Mucosa of stomach (tissue), 1 donor: ENCODE measurements around the gene ZIC1.

ENCODE experiments used
- H3K27me3 ChIP-seq: one replicate; pipeline ENCODE4 v1.7.0; 2013; ENCODE audit warnings: mild to moderate bottlenecking, low read length; ENCODE audit not compliant: control insufficient read depth, insufficient read depth
- H3K36me3 ChIP-seq: one replicate; pipeline ENCODE4 v1.7.0; 2013; ENCODE audit warnings: low read length; ENCODE audit not compliant: control insufficient read depth, insufficient read depth
- H3K4me1 ChIP-seq: one replicate; pipeline ENCODE4 v1.7.0; 2013; ENCODE audit warnings: mild to moderate bottlenecking, low read length; ENCODE audit not compliant: control insufficient read depth, insufficient read depth
- H3K4me3 ChIP-seq: one replicate; pipeline ENCODE4 v1.7.0; 2013; ENCODE audit warnings: low read length
- H3K9ac ChIP-seq: one replicate; pipeline ENCODE4 v1.7.0; 2013; ENCODE audit warnings: mild to moderate bottlenecking, low read length, moderate library complexity
- H3K9me3 ChIP-seq: one replicate; pipeline ENCODE4 v1.7.0; 2013; ENCODE audit warnings: mild to moderate bottlenecking, low read length, moderate library complexity; ENCODE audit not compliant: control insufficient read depth
- donor health status: Pancreatic carcinoma.

ZIC1 gene

DNA sequence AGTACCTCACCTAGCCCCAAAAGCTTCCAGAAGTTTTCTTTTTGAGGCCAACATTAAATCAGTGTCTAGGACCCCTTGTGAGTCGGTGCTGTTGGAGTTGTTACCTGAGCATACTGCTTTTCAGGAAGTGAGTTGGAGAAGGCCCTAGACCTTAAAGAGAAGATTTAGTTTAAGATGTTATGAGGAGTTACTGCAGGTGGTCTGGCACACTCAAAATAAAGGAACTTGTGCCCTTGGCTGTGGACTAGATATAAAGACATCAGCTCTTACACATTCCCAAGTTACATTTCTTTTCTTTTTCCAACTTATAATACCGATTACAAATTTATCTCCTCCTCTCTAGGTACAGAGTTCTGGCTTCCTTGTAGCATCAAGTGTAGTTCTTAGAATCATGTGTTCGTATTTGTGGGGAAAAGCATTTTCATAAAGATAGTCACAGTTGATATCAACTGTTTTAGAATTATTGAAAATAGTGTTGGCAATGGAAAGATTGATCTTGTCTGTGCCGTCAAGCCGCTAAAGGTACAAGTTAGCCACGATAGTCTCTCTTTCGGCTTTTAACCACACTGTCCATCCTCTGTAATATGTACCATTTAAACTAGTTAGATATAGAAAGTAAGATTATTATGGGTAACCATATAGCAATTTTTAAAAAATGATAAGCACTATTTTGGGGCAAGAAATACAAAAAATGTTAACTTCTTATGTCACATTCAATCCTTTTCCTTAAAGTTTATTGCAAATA, 8.6 kb downstream of the ZIC1 start:
- Histone ChIP-seq H3K27me3 (peaks cover 88% of the 10 kb centered on the region), H3K9me3 (peaks cover 2% of the 10 kb centered on the region), H3K9ac (no peak overlapping the region), H3K4me1 (peaks cover 7% of the 10 kb centered on the region), H3K36me3 (no peaks in the 10 kb centered on the region), H3K4me3 (no peak overlapping the region)

DNA sequence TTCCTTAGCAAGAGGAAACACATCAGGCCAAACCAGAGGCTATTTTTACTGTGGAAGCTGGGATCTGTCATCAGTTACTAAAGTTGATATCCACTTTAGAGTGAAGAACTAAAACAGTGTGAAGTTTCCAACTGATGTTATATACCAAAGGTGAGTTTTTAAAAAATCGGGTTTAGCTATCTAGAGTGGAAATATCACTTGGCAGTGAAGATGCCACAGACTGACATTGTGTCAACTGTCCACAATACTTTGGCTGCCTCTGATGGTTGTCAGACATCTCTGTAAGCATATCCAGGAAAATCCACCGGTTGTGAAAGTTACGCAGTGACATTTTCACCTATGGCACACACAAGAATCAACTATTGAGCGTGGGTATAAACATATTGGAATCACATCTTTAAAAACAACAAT, 9.2 kb downstream of the ZIC1 start:
- Histone ChIP-seq H3K9me3 (no peaks in the 10 kb centered on the region), H3K4me3 (no peak overlapping the region), H3K36me3 (no peaks in the 10 kb centered on the region), H3K9ac (no peak overlapping the region), H3K4me1 (peaks cover under 1% of the 10 kb centered on the region), H3K27me3 (peaks cover 88% of the 10 kb centered on the region)

GRCh38 chr3:147418808-147419701, 9.9 kb downstream of the ZIC1 start:
- Histone ChIP-seq H3K9me3 (no peaks in the 10 kb centered on the region), H3K4me3 (no peak overlapping the region), H3K4me1 (no peaks in the 10 kb centered on the region), H3K36me3 (no peaks in the 10 kb centered on the region), H3K27me3 (peaks cover 90% of the 10 kb centered on the region), H3K9ac (no peak overlapping the region)

GRCh38 chr3:147419781-147420224, 10.6 kb downstream of the ZIC1 start:
- no peak overlapping the region for H3K9ac ChIP-seq
- H3K27me3 ChIP-seq = peaks cover 90% of the 10 kb centered on the region
- H3K4me3 ChIP-seq = no peak overlapping the region

DNA sequence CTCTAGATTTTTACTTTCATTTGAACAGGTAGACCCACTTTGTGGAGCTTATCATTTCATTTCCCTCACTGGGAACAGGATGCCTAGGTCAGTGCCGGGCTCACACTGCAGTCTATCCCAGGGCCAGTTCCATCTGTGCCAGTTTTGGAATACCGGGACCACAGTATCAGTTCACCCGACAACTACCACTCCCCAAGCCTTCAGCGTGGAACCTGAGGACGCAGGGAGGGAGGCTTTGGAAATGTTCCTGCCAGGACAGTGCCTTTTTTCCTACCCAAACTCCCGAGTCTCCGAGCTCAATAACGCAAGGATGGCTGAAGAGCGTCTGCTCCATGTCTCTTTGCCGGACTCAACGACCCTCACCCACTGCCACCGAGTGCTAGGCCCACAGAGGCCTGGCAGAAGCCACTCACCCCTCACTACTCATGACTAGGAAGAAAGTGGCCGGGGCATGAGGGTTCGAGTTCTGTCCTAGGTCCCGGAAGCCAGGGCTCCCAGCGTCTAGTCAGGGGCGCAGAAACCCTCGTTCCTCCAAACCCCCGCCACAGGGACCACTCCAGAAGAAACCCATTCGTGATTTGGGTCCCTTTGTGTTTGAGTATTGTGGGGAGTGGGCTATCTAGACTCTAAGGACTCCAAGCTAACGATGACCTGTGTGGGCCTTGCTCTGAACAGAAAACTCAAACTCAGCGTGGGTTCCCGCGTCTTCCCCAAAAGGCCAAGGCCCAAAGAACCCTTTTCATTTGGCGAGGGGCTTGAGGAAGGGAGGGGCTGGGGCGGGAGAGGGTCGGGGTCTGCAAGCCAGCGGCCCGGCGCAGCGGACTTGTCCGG, 11.4 kb downstream of the ZIC1 start:
- no peak overlapping the region for H3K4me3 ChIP-seq
- H3K36me3 ChIP-seq = no peaks in the 10 kb centered on the region
- no peaks in the 10 kb centered on the region for H3K4me1 ChIP-seq
- H3K27me3 ChIP-seq = peaks cover 86% of the 10 kb centered on the region
- H3K9ac ChIP-seq = no peak overlapping the region
- H3K9me3 ChIP-seq = no peaks in the 10 kb centered on the region

More at GRCh38 chr3:147419781-147420224, 10.6 kb downstream of the ZIC1 start:
- Histone ChIP-seq H3K4me1 (no peaks in the 10 kb centered on the region), H3K36me3 (no peaks in the 10 kb centered on the region), H3K9me3 (no peaks in the 10 kb centered on the region)

DNA sequence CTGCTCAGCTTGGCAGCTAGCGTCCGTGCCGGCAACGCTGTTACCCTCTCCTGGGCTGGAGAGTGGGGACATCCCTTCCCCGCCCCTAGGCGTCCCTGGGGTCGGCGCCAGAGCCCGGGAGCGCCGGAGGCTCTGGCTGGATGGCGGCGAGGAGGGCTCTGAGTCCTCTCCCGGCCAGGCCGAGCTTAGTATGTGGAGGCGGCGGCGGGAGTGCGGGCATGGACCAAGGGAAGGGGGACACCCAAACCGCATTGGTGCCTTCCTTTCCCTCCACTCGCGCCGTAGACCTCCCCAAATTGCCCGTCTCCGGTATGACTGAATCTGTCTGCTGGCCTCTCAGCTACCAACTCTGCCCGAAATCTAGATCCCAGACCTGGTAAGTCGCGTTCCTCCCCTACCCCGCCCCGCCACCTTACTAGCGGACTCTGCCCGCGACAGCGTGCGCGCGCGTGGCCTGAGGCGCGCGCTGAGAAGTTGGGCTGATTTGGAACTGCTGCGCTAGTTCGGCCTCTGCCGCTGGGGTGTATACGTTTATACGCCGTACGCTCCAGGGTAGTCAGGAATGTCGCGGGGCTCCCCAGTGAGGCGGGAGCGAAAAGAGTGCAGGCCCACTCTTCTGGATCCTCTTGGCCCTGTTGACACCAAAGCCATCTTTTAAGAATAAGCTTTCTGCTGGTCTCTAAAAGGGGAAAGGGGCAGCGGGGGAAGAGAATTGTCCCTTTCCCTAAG, 12.2 kb downstream of the ZIC1 start:
- H3K4me1 ChIP-seq = no peaks in the 10 kb centered on the region
- no peak overlapping the region for H3K9ac ChIP-seq
- no peaks in the 10 kb centered on the region for H3K36me3 ChIP-seq
- no peaks in the 10 kb centered on the region for H3K9me3 ChIP-seq
- H3K27me3 ChIP-seq = peaks cover 80% of the 10 kb centered on the region
- no peak overlapping the region for H3K4me3 ChIP-seq

DNA sequence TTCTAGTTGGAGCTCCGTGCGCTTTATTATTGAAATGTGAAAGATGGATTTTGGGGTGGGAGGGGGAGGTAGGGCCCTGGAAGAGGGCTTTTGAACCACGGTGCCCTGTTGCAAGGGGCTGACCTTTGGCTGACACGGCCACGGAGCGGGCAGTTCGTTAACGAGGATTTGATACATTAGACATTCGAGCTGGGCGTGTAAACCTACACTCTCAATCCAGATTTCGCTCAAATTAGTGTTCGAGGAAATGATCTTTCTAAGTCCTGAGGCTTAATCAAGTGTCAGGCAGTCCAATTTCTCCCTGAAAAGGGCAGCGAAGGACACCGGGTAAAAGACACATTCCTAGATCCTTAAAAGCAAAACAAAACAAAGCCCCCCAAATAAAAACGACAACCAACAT, 13.0 kb downstream of the ZIC1 start:
- Histone ChIP-seq H3K4me1 (no peaks in the 10 kb centered on the region), H3K36me3 (no peaks in the 10 kb centered on the region), H3K9me3 (no peaks in the 10 kb centered on the region), H3K27me3 (peaks cover 80% of the 10 kb centered on the region), H3K9ac (no peak overlapping the region), H3K4me3 (no peak overlapping the region)

GRCh38 chr3:147422601-147423536, 13.7 kb downstream of the ZIC1 start:
- Histone ChIP-seq H3K27me3 (peaks cover 73% of the 10 kb centered on the region), H3K36me3 (no peaks in the 10 kb centered on the region), H3K9ac (no peak overlapping the region), H3K4me3 (no peak overlapping the region), H3K9me3 (no peaks in the 10 kb centered on the region), H3K4me1 (no peaks in the 10 kb centered on the region)

GRCh38 chr3:147423537-147423797, 14.3 kb downstream of the ZIC1 start:
- Histone ChIP-seq H3K9me3 (no peaks in the 10 kb centered on the region), H3K4me1 (no peaks in the 10 kb centered on the region), H3K9ac (no peak overlapping the region), H3K36me3 (no peaks in the 10 kb centered on the region), H3K4me3 (no peak overlapping the region), H3K27me3 (peaks cover 67% of the 10 kb centered on the region)

DNA sequence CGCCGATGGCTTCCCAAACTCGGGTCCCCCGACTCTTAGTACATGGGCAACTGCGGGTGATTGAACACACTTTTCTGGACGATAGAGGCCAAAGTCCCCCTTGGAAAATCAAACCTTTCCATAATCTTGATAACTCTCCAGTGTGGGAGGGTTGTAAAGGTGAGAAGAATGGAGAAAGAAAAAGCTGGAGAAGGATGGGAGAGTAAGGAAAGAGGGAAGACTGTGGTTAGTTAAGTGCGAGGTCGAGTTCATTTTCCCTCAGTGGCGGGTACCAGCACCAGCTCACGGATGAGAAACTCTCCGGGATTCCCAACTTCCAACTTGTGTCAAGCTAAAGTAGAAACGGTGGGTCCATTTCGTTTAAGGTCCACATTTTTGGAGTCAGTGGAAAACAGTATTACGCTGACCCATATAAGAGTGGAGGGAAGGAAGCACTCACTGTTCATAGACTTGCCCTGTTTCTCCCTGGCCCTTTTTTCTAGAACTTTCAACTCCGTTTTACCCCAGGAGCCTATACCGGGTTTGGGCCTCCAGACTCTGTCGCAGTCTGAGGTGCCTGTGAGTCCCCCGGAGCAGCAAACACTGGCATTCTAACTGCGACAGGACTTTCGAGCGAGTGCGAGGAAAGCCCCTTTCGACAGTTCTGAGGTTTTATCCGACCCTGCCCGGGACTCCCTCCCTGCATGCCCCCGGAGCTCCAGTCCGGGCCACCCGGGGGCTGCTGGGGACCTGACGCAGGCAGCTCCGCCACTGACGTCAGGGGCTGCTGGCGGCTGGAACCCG, 14.8 kb downstream of the ZIC1 start:
- Histone ChIP-seq H3K9me3 (no peaks in the 10 kb centered on the region), H3K4me1 (no peaks in the 10 kb centered on the region), H3K27me3 (peaks cover 62% of the 10 kb centered on the region), H3K36me3 (no peaks in the 10 kb centered on the region), H3K4me3 (no peak overlapping the region), H3K9ac (no peak overlapping the region)
